NCI-H2081 treated with DMSO at 0.1 percent for 48 hours (cell line): ENCODE measurements around the gene FLT1.

Source experiments
- DNase-seq: peaks from one replicate; lab custom pipeline; 2025; lab: John Stamatoyannopoulos, UW

The FLT1 gene

DNA sequence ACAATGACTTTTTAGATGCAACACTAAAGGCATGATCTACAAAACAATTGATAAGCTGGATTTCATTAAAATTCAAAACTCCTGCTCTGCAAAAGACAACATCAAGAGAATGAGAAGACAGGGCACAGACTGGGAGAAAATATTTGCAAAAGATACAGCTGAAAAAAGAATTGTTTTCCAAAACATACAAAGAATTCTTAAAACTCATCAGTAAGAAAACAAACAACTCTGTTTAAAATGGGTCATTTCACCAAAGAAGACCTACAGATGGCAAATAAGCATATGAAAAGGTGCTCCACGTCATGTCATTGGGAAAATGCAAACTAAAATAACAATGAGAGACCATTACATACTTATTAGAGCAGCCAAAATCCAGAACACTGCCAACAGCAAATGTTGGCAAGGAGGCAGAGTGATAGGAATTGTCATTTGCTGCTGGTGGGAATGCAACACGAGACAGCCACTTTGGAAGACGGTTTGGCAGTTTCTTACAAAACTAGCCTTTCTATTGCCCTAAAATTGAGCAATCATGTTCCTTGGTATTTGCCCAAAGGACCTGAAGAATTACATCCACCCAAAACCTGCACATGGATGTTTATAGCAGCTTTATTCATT, 39.2 kb downstream of the FLT1 start:
- no peak for DNase-seq

DNA sequence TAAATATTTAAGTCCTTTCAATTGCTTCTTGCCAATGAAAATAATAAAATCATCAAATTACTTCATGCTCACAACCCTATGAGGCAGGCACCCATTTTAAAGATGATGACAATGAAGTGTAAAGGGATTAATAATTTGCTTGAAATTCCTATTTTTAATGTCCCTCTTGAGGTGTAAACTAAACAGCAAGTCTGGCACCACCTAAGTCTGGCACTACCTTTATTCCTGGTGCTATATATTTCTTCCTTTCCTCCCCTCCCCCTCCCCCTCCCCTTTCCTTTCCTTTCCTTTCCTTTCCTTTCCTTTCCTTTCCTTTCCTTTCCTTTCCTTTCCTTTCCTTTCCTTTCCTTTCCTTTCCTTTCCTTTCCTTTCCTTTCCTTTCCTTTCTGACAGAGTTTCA, 42.2 kb downstream of the FLT1 start:
- no peak for DNase-seq

DNA sequence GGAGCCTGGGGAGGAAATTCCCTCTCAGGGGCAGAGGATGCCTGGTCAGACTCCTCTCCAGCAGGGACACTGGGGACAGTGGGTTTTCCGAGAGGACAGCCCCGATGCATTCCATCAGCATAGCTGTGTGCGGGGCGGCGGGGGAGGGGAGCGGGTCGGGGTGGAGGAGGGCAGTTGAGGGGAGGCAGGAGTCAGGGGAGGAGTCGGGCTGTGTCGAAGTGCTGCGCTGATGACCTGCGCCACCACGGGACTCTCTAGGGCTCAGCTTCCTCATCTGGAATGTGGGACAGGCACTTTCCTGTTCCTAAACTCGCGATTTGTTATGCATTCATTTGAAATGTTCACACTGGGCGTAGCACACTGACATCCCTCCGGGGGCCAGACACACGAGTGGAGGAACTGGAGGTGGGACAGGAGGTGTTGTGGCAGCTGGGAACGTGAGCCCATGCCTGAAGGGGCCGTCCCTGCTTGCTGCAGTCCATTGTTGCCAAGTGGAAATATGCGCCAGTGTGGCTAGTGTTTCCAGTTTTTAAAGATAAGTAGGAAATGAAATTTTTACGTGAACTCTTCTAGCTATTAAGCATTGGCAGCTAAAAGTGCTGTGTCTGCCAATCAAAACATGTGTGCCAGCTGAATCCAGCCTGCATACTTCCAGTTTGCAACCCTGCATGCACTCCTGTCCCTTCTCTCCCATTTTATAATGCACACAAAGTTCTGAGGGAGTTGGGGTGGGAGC, 43.3 kb downstream of the FLT1 start:
- DNase-seq, result no peak

DNA sequence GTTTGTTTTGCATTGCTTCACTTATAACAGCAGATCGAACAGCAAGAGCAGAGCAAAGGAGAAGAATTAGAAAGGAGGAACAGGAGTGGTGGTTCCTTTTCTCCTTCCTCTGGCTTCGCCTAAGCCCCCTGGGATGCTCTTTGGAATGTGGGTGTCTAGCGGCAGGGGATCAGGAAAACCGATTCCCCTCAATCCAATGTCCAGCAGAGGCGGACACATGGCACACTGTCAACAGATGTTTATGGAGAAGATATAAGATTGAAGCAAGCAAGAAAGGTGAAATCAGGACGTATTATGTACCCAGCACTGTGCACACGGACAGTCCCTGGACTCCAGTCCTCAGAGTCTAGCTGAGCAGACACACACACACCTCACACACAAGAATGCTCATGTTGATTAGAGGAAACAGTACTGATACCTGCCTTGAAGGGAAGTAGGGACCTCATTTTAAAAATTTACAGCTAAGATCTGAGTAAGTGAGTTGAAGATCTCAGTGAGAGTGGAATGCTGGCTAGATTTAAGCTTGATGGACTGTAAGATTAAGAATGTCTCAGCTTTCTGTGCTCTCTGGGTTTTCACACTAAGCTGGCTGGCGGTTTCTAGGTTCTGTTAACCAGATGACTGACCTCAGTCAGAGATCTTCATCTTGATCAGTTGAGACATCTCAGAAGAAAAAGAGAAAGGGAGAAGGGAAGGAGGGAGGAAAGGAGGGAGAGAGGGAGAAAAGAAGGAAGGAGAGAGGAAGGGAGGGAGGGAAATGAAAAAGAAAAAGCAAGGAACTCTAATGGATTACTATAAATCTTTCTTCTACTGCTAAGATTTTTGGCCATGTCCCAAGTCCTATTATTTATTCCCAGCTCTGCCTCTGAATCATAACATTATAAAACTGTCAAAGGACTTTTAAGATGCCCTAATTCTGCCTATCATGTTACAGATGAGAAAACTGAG, 44.8 kb downstream of the FLT1 start:
- DNase-seq, result no peak

DNA sequence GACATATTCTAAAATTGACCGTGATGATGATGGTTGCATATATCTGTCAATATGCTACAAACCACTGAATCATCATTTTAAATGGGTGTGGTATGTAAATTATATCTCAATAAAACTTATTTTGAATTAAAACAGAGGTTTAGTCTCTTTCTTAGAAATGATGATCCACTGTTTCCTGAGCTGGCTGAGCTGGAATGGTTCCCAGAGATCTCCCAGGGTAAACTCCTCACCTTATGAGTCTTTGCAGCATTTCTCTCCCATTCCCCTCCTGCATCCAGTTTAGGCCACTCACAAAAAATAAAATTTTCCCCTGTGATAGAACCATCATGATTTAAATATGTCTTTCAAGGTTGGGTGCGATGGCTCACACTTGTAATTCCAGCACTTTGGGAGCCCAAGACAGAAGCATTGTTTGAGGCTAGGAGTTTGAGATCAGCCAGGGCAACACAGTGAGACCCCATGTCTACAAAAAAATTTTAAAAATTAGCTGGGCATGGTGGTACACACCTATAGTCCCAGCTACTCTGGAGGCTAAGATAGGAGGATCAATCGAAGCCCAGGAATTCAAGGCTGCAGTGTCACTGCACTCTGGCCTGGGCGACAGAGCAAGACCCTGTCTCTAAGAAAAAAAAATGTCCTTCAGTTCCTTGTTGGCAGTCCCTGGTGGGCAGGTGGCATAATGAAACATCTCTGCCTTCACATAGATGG, 46.1 kb downstream of the FLT1 start:
- DNase-seq, result no peak

DNA sequence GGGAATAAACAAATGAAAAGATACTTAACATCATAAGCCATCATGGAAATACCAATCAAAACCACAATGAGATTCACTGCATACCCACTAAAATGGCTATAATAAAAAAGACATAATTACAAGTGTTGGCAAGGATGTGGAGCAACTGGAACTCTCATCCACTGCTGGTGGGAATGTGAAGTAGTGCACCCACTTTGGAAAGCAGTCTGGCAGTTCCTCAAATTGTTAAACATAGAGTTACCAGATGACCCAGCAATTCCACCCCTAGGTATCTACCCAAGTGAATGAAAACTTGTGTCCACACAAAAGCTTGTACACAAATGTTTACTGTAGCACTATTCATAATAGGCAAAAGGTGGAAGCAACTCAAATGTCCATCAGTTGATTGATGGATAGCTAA, 46.9 kb downstream of the FLT1 start:
- no peak for DNase-seq

DNA sequence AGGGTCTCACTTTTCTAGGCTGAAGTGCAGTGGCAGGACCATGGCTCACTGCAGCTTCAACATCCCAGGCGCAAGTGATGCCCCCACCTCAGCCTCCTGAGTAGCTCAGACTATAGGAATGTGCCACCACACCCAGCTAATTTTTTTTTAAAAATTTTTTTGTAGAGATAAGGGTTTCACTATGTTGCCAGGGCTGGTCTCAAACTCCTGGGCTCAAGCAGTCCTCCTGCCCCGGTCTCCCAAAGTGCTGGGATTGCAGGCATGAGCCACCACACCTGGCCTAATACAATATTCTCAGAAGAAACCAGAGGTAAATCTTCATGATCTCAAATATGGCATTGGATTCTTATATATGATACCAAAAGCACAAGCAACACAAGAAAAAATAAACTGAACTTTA, 47.7 kb downstream of the FLT1 start:
- no peak for DNase-seq

DNA sequence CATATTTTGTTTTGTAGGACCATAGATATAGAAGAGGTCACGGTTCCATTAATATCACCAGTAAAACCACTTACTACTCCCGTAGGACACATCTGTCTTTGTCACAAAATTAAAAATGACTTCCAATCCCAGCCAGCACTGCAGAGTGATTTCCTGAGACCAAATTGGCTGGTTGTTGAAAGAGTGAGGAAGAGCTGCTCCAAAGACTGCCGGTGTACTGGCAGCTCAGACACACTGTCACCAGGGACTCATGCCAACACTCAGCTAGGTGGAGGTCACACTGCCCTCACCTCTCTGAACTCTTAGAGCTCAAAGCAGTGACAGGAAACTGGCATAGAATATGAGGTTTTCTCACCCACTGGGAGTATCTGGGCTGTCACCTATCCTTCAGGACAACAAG, 52.1 kb downstream of the FLT1 start:
- DNase-seq, result no peak

DNA sequence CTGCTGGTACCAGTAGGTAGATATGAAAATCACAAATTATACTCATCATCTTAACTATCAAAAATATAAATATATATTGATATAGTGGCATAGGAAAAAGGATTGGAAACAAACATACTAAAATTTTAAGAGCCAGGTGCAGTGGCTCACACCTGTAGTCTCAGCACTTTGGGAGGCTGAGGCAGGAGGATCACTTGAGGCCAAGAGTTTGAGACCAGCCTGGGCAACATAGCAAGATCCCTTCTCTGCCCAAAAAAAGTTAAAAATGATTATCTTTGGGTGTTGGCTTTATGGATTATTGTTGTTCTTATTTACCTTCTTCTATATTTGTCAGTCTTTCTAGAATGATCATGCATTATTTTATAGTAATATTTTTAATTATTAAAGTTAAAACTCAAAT, 53.4 kb downstream of the FLT1 start:
- DNase-seq, result no peak

DNA sequence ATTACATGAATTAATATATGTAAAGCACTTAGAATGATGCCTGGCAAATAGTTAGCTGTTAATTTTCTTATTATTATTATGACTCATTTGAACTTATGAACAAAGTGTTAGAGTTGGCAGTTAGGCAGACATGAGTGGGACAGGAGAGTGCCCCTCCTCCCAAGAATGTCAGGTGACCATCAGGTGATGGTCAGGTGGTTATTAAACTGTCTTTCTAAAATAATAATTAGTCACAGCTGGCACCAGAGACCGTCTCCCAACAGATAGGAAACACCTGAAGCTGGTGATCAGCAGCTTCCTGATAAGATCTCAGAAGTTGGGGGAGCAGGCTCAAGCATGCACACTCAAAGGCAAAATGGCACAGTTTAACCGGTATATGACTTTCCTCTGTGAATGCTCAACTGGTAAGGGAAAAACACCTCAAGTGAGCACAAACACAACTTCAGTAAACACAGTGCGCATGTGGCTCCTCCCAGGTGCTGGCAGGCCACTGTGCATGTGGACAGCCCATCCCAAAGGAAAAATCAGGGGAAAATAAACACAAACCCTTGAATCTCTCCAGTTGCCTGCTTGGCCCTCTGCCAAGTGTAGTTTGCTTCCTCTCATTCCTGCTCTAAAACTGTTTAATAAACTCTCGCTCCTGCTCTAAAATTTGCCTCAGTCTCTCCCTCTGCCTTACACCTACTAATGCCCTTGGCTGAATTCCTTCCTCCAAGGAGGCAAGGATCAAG, 54.0 kb downstream of the FLT1 start:
- DNase-seq, result no peak

DNA sequence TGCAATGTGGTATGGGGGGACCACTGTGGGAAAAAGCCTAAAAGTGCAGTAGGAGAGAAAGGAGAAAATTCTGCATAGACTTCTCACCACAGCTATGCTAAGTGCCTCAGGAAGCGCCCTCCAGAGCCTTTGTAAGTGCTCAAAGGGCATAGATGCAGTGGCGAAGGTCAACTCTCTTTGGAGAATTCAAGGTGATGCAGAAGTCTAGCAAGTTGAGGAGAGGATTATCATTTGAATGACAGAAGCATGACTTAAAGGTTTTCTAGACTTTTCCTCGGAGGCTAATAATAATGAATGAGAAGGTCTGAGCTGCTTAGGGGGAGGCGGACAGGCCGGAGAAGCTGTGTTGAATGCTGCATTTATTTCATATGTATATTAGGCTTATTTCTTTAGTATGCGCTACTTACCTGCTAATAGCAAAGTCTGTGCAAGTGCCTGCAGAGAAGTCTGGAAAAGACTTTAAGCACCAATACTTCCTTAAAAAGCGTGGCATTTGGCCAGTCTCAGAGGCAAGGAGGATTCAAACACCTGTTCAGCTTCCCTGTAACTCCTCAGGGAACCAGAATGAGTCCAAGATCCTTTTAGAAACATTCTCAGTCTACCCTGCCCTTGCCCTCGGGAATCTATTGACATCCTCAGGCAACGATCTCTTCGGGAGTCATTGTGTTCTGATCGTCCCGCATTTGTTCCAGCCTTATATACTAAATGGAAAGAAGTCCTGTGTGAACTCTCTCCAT, 56.2 kb downstream of the FLT1 start:
- no peak for DNase-seq

DNA sequence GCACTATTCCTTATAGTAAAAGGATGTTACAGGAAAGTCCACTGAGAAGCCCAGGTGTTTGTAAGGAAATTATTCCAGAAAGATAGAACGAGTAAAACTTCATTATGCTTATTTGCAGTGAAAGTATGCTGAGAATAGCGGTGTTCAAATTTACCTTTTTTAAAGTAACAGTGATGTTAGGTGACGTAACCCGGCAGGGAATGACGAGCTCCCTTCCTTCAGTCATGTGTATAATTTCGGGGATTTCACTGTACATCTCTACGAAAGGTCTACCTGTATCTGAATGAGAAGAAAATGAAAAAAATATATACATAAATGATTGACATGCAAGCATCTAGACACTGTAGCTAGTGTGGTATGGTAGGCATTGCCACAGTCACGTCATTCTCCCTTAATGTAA, 56.9 kb downstream of the FLT1 start:
- DNase-seq, result no peak

DNA sequence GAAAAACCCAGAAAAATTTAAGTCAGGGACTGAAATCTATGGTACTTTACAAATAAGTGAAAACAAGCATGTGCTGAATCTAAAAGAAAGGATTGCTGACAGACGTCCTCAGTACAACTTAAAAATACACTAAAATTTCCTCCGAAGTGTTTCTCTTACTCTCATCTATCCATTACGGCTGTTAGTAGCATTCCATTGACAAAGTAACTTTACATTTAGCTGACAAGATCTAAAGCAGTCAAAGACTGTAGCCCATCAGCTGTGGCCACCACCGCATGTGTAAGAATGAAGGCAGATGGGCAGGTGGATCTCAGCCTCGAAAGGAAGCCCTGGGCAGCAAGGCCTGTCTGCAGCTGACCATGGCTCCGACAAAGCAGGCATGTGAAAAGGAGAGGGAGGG, 59.0 kb downstream of the FLT1 start:
- DNase-seq, result no peak

DNA sequence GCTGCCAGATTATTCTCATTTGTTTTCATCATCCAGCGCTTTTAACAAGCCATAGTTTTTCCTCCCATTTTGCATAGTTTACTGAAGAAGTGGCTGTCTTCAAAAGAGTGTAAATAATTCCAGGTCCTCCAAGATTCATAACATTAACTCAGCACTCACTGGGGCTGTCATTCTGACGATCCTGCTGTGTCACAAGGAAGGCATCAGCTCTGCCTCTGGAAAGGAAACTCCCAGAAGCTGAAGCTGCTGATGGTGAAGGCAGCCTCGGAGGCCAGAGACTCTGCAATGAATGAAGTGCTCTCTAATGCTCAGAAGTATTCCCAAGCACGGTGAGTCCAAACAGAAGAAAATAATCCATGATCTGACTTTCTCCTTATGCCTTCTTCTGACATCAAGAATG, 60.0 kb downstream of the FLT1 start:
- no peak for DNase-seq

DNA sequence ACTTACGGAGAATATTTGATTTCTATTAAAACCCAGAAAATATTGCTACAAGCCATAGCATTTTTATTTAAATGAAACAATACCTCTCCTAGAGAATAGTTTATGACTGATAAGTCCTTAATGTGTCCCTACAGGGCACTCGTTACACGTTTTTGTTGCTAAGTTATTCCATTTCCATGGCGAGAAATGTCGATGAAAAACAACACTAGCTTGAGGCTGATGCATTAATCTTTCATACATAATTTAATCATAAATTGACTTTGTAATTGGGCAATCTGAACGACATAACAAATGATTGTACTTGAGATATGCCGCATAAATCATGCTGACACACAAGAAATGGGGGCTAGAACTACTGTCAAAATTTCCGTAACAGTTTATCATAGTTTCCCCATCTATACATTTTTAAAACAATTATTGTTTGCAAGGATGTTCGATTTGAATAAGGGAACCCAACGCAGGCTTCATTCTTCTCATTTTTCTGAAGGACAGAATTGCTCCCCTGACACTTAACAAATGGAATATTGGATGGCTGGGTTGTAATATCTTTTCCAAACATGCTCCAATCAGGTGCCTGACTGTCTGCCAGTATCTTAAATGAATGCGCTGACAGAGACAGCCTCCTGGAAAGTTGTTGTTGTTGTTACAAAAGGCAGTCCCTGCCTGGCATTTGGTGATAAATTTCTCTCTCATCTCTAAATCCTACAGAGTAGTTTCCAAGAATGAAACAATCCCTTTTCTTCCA, 61.9 kb downstream of the FLT1 start:
- no peak for DNase-seq

DNA sequence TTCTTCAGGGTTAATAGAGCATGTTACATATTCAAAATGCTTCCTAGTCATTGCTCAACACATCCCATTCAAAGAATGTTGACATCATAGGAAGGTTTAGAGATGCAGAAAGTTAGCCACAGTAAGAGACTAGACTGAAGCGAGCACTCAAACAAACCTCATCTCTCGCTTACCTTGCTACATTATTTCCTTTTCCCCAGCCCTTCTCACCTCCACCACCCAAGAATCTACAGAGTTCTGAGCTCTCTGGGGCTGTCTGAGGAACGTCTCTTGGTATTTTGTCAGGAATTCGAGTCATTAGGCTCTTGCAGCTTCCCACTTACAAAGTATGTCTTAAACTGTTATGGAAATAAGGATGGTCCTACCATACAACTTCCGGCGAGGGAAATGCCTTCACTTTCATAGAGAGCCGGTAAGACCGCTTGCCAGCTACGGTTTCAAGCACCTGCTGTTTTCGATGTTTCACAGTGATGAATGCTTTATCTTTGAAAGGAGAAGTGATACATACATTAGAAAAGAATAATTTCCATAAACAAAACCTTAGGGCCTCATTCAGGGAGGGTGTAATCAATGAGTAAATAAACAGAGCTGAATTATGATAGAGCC, 65.1 kb downstream of the FLT1 start:
- no peak for DNase-seq

DNA sequence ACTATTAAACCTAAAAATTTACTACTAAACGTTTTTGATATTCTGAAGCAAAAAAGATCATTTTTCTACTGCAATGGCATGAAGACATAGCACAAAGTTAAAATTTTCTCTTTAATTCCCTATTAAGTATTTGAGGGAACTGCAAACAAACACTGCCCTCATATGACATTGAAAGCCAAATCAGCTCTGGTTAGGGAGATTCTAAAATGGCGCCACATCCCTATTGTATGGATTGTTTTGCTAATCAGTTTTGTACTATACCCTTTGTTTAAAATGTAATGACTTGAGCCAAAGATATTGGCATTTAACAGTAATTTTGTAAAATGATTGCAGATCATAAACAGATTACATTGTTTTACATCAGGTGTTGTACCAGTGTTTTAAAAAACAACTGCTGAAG, 65.8 kb downstream of the FLT1 start:
- no peak for DNase-seq

DNA sequence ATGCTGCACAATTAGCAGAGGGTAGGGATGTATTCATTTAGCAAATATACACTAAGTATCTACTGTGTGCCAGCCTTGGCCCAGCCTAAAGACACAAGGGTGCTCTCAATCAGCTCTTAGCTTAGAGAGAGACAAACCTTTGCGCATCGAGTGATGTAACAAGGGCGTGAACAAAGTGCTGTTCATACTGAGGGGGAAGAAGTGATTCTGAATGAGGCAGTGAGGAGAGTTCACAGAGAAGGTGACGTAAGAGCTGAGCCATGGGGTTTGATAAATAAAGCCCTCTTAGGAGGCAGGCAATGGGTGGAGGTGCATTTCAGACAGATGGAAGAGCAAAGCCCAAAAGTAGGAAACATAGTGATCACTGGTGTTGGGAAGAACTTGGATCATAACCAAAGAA, 68.5 kb downstream of the FLT1 start:
- no peak for DNase-seq

DNA sequence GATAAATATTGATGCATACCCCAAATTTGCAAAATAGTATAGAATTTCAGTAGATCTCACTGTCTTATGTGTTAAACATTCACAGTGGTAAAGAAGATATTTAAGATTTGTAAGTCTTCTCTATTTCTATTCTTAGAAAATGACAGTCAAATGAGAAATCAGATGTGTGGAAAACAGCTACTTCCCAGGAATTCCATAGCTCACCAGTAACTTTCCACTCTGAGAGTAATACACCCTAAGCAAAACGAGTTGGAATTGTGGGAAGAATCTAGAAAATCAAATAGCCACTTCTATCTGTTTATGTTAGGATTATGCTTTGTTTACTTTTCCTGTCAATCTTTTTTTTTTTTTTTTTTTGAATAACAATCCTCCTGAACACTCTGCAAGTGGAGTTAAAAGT, 69.1 kb downstream of the FLT1 start:
- DNase-seq, result no peak

DNA sequence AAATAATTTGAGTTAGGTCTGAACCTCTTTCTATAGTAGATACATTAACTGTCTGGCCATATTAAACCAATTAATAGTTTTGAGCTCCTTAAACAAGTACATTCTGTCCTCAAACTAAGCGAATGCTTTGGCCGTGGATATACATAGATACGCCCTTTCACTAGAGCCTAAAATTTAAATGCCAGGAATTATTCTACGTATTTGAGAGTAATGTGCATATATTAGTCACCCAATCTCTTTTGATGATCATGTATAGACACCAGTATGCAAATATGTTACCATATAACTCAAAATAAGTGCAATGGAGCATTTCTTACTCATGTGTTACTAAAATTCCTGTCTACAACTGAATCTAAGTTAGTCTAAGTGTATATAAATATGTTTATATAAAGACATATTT, 70.4 kb downstream of the FLT1 start:
- no peak for DNase-seq
